GM18499 (cell line): ENCODE results near the gene RIBC2.

Source experiments
- ATAC-seq: cut with Tn5 transposase; IDR thresholded peaks from one replicate; pipeline ENCODE4 v1.9.1; 2021; ENCODE audit warnings: moderate number of reproducible peaks; ENCODE audit not compliant: insufficient read depth, unreplicated experiment

The RIBC2 gene

DNA sequence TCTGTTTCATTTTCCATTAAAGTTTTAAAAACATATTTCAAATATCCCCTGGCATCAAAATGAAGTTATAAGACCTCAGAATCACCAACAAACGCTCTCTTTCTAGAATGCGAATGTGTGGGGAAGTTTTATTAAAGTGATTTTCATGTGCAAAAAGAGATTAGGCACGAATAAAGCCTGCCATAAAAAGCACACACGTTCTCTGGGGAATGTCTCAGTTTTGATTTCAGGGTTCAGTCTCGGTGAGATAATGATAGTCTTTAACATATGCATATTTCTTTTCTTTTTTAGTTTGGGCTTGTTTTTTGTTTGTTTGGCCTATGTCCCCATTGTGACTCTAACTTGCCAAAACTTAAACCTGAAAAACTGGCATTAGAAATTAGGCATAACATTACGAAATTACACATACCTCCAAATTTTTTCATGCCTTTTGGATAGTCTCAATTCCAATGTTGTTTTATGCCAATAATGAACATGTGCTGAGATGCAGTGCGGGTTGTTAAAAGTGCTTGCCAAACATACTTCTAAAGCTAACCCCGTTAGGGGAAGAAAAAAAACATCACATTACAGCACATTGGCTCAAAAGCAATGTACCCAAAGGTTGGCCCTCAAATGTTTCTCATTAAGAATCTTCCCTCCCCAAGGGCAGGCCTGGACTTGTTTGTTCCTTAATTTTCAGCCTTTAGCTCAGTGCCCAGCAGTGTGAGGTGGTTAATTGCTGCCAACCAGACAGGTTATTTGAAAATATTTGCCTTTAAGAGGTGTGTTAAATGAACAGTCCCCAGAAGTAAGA is 56.0 kb downstream of the RIBC2 start:
- no peak for ATAC-seq

DNA sequence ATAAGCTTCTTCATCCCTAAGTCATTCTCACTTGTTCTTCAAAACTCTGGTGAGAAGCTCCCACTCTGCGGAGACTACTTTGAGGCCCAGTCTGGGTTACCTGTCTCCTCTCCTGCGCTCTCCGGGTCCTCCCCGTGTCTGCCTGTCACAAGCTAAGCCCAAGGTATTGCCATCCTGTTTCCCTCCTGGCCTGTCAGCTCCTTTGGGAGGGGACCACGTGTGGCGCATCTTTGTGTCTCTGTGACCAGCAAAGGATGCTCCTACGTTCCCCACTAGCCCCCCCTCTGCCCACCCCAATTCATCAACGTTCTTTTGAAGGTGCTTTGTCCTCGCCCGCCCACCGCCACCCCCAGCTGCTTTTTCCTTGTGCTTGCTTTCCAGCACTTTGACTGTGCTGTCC is 57.4 kb downstream of the RIBC2 start:
- ATAC-seq: no peak

DNA sequence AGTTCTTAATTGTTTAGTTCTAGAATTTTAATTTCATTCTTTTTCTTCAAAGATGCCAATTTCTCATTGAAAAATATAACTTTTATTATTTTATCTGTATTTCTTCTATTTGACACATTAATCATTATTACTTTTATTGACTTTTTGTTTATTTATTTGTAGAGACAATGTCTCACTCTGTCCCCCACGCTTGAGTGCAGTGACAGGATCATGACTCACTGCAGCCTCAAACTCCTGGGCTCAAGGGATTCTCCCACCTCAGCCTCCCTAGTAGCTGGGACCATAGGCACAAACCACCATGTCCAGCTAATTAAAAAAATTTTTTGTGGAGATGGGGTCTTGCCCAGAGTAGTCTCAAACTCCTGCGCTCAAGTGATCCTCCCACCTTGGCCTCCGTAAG is 58.9 kb downstream of the RIBC2 start:
- no peak for ATAC-seq

DNA sequence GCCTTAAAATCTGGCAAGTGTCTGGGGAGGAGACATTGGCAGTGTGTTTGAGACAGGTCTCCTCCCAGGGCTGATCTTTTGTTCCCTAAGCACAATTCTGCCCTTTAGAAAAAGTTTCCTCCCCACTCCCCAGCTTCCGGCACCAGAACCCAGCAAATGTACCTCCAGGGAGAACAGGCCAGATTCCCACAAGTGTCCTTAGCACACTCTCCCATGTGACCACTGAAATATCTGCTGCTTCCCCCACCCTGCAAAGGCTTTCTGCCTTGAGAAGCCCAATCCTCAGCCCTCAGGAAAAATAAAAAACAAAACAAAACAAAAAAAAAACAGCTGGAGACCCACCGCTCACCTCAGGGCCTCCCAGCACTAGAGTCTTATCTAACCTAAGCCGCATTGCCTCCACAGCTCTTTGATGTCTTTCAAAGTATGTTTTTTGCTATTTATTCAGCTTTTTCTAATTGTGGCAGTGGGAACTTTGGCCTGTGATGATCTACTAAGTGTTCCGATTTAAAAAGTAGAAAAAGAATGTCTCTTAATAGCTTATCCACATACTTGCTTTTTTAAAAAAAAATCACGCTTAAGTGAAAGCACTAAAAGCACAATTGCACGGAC is 60.2 kb downstream of the RIBC2 start:
- no peak for ATAC-seq

DNA sequence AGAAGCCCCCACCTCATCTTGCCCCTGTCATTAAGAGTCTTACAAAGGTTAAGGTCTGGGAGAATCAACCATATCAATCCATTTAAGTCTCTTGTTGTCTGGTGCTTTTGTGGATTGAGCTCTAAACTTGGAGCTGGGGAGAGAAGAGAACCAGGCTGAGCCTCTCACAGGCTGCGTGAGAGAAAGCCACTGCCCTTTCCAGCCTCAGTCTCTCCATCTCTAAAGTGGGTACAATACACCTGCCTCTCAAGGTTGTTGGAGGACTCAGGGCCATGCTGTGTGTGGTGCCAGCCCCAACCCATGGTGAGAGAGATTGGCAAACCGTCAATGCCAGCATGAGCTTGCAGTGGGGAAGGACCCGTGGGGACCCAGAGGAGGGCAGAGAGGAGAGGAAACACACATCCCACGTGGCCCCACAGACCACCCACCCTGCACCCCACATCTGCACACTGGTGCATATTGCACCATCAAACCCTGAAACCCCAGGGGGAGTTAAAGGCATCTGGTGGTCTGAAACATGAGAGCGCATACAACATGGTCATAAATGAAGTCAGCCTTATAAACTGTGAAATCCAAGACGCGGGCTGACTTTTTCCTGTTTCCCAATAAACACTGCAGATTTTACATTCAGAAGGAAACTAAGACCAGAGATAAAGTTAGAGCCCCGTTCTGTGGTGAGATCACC is 61.7 kb downstream of the RIBC2 start:
- ATAC-seq: no peak

DNA sequence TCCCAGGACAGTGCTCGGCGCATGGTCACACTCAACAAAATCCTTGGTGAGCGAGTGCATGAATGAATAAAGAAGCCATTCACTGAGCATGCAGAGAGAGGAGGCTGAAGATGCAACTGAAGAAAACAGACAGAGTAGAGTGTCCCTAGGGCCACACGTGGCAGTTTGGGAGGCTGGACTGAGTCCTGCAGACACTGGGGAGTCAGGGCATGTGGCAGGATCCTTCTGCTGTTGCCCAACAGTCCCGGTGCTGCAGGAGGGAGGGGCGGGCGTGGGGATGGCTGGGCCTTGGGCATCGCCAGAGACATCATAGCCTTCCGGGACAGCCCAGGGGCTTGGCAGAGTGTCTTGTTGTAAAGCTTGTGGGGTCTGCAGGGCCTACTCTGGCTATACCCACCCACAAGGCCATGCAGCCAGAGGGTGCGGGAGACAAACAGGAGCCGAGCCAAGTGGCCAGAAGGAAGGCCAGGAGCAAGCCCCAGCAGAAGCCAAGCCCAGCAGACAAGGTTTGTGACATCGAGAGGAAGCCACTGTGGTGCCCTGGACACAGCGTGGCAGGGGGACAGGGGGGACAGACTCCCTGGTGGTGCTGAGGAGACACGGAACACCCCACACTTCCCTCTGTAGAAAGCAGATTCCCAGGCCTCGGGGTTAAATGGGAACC is 62.5 kb downstream of the RIBC2 start:
- no peak for ATAC-seq

DNA sequence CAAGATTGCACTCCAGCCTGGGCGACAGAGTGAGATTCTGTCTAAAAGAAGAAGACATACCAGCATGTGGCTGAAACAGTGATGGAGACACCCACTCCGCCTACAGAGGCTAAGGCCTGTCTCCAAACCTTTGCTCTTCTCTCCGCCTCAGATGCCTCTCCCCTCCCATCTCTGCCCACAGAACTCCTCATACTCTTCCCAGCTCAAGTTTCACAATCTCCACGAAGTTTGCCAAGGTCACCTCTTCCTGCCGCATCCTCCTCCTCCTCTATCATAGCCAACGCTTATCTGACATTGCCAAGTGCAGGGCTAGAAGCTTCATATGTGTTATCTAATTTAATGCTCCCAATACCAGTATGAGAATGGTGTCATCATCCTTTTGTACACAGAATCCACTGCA is 63.3 kb downstream of the RIBC2 start:
- ATAC-seq: no peak

DNA sequence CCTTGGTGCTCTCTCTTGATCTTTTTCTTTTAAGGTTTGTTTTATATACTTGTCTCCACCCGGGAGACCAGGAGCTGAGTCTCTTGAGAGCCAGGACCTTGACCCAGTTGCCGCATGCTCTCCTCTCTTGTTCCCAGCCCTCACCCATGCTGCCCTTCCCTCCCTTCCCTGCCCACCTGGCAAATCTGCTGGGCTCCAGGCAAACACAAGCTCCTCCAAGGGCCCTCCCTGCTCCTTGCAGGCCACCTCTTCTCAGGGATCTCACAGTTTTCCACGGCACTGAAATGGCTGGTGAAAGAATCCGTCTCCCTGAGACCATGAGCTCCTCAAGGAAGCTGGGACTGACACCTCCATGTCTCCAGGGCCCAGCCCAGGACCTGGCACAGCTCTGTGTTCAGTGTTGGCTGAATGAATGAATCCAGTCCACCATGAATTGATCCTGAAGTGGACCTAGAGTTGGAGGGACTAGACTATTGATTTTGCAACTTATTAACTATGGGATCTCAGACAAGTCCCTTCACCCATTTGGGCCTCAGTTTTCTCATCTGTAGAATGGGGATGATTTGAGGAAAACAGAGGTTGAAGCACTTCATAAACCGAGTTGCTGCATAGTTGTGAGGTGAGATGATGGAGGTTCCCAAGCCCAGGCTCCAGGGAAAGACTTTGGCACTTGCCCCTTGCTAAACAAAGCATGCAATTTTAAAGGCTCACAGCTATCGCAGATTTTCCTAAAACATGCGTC is 64.0 kb downstream of the RIBC2 start:
- no peak for ATAC-seq

DNA sequence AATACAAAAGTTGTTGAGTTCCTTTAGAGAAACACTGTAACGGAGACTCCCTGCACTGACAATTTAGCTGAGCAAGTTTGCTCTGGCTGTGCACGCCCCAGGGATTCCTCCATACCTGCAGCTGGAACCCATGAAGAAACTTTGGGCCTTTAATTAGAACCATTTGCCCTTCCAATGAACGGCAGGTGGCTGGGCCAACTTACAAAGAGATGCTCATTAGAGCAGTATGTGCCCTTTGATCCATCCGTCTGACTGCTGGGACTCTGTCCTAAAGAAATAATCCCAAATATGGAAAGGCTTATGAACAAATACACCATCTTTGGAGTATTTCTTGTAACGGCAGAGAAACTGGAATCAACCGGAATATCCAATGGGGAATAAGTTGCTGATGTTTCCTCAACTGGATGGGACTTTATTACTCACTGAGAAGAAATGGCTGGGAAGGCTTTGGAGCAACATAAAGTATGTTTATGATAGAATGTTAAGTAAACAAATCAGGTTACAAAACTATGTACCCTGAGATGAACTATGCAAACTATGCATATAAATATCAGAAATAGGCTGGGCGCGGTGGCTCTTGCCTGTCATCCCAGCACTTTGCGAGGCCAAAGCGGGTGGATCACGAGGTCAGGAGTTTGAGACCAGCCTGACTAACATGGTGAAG is 64.7 kb downstream of the RIBC2 start:
- ATAC-seq: no peak

DNA sequence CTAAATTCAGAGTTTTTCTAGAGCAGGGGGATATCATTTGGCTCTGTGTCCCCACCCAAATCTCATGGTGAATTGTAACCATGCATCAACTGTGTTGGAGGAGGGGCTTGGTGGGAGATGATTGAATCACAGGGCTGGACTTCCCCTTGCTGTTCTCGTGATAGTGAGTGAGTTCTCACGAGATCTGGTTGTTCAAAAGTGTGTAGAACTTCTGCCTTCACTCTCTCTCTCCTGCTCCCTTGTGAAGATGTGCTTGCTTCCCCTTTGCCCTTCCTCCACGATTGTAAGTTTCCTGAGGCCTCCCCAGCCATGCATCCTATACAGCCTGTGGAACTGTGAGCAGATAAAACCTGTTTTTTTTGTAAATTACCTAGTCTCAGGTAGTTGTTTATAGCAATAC is 67.2 kb downstream of the RIBC2 start:
- ATAC-seq: no peak

DNA sequence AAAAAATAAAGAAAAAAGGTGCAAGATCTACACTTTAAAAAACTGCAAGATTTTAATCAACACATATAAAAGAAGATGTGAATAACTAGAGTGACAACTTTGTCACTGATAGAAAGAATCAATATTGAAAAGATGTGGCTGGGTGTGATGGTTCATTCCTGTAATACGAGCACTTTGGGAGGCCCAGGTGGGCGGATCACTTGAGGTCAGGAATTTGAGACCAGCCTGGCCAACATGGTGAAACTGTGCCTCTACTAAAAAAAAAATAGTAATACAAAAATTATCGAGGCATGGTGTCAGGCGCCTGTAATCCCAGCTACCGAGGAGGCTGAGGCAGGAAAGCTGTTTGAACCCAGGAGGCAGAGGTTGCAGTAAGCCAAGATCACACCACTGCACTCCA is 68.2 kb downstream of the RIBC2 start:
- no peak for ATAC-seq
